ENCODE results near the gene ROBO2.

ROBO2 gene

GRCh38 chr3:77606372-77606771 is 566.5 kb downstream of the ROBO2 start:
- DNase-seq (ENCODE audit: extremely low read depth, low read depth) = no peak
- TF ChIP-seq, protein P1, sequence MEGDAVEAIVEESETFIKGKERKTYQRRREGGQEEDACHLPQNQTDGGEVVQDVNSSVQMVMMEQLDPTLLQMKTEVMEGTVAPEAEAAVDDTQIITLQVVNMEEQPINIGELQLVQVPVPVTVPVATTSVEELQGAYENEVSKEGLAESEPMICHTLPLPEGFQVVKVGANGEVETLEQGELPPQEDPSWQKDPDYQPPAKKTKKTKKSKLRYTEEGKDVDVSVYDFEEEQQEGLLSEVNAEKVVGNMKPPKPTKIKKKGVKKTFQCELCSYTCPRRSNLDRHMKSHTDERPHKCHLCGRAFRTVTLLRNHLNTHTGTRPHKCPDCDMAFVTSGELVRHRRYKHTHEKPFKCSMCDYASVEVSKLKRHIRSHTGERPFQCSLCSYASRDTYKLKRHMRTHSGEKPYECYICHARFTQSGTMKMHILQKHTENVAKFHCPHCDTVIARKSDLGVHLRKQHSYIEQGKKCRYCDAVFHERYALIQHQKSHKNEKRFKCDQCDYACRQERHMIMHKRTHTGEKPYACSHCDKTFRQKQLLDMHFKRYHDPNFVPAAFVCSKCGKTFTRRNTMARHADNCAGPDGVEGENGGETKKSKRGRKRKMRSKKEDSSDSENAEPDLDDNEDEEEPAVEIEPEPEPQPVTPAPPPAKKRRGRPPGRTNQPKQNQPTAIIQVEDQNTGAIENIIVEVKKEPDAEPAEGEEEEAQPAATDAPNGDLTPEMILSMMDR (IDR thresholded peaks at IDR 0.05; ENCODE audit: low read depth, low read length) = no peak

DNA sequence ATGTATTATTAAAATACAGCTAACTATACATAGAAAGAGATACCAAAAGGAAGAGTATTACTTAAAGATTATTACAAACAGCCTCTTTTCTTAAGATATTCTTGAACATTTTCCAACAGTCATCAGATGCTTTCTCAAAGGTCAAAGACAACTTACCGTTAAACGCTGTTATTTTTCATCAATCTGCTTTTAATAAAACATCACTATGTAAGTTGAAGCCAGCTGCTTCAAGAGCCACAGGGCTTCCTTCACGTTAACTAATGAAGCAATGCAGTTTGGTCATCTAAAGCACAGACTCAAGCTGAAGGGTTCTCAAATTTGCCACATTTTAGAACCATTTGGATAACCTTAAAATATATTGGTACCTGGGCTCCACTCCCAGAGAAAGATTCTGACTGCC is 578.8 kb downstream of the ROBO2 start:
- peak; percentile 35 for DNase-seq (ENCODE audit: extremely low read depth, low read depth)
- TF ChIP-seq, protein P1 (IDR thresholded peaks at IDR 0.05; ENCODE audit: low read depth, low read length) = no peak

DNA sequence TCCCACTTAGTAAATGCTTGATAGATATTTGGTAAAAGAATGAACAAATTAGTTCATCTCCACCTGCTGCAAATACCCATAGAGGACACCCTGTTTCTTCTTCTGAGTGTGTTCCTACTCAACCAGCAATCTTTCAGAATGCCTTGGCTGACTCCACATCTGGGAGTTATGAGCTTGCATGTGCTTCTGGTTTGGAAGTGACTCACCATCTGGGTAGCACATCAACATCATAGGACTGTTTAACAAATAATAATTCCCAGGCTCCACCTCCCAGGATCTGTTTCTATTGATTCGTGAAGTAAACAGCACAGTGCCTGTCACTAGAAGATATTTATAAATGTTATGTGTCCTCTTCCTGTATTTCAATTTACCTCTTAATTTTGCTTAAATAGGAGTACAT is 580.1 kb downstream of the ROBO2 start:
- DNase-seq (ENCODE audit: extremely low read depth, low read depth) = peak; percentile 52
- TF ChIP-seq, protein P1 (IDR thresholded peaks at IDR 0.05; ENCODE audit: low read depth, low read length) = no peak

GRCh38 chr3:77623500-77623899 is 583.6 kb downstream of the ROBO2 start:
- no peak for DNase-seq (ENCODE audit: extremely low read depth, low read depth)
- TF ChIP-seq, protein P1 (IDR thresholded peaks at IDR 0.05; ENCODE audit: low read depth, low read length) = no peak

GRCh38 chr3:77626157-77626556 is 586.3 kb downstream of the ROBO2 start:
- no peak for DNase-seq (ENCODE audit: extremely low read depth, low read depth)
- TF ChIP-seq, protein P1 (IDR thresholded peaks at IDR 0.05; ENCODE audit: low read depth, low read length) = no peak

GRCh38 chr3:77648214-77648613 is 608.3 kb downstream of the ROBO2 start:
- TF ChIP-seq, protein P1 (IDR thresholded peaks at IDR 0.05; ENCODE audit: low read depth, low read length) = no peak
- DNase-seq (ENCODE audit: extremely low read depth, low read depth) = no peak

DNA sequence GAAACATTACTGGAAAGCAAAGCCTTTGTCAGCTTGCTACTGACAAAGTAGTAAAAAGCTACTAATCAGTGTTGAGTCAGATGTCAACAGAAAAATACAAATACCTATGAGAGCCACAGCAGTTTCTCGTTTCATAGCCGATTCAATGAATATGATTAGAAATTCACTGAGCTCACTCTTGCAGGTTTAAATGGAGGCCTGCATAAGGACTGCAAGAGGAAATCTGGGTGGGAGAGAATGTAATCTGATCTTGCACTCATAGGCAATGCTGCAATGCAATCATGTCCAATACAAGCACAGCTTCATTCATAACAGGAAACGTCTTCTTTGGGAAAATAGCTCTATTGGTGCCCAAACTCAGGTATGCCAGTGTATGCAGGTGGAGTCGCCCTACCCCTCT is 608.8 kb downstream of the ROBO2 start:
- DNase-seq (ENCODE audit: extremely low read depth, low read depth) = no peak
- TF ChIP-seq, protein P1 (IDR thresholded peaks at IDR 0.05; ENCODE audit: low read depth, low read length) = no peak

All from AG09319 (cell line).